CD14-positive monocyte (primary cell): ENCODE data around the gene TTC7B. TPM values are rescaled to one million over a fixed set of nuclear protein-coding genes. Genes with fewer than 3 reads are reported as not detected.

Experiments used
- DNase-seq, 3 donors: peaks; one replicate each; pipeline ENCODE4 v3.0.0-alpha.2; 2011 to 2022
- H2AFZ ChIP-seq: 2 replicates; pipeline ENCODE4 v1.6.0; 2012; ENCODE audit warnings: mild to moderate bottlenecking, low read depth, low read length, inconsistent platforms; ENCODE audit not compliant: insufficient read depth, poor library complexity, severe bottlenecking
- H3K27ac ChIP-seq, 2 donors: 1 replicate in 1 of 2; 2 replicates in 1 of 2; pipeline ENCODE4 v1.5.1; 2012 to 2013; ENCODE audit warnings: low read length in 2 of 2, control low read depth in 1 of 2, inconsistent platforms in 1 of 2, low read depth in 1 of 2, mild to moderate bottlenecking in 1 of 2
- H3K27me3 ChIP-seq, 2 donors: one replicate each; pipeline versions ENCODE4 v1.6.0 to v1.6.1; 2011 to 2013; ENCODE audit warnings: low read length in 2 of 2; ENCODE audit not compliant: control insufficient read depth in 2 of 2, insufficient read depth in 2 of 2
- H3K36me3 ChIP-seq, 2 donors: replicated peaks in 1 of 2; 1 replicate in 1 of 2; 2 replicates in 1 of 2; pipeline versions ENCODE4 v1.5.1 to v1.6.1; 2012 to 2013; ENCODE audit warnings: low read length in 2 of 2, control low read depth in 1 of 2, inconsistent platforms in 1 of 2, mild to moderate bottlenecking in 1 of 2; ENCODE audit not compliant: insufficient read depth in 2 of 2, control insufficient read depth in 1 of 2
- H3K4me1 ChIP-seq, 2 donors: 1 replicate in 1 of 2; 2 replicates in 1 of 2; pipeline versions ENCODE4 v1.5.1 to v1.6.1; 2012 to 2013; ENCODE audit warnings: low read length in 2 of 2, control low read depth in 1 of 2, inconsistent platforms in 1 of 2, mild to moderate bottlenecking in 1 of 2, moderate library complexity in 1 of 2; ENCODE audit not compliant: insufficient read depth in 2 of 2, control insufficient read depth in 1 of 2
- H3K4me2 ChIP-seq: replicated peaks from 2 replicates; pipeline ENCODE3; 2012; ENCODE audit warnings: low read length, moderate library complexity, mild to moderate bottlenecking; ENCODE audit not compliant: poor library complexity, severe bottlenecking; ENCODE audit errors: extremely low read depth
- H3K4me3 ChIP-seq, 3 experiments: fragments of 200-600 bp in 1 of 3; sonication (generic) in 1 of 3; replicated peaks in 1 of 3; 1 replicate in 2 of 3; 2 replicates in 1 of 3; pipeline ENCODE4 v1.5.1; 2011 to 2013; ENCODE audit warnings: low read length in 3 of 3, mild to moderate bottlenecking in 3 of 3, control low read depth in 2 of 3, low read depth in 2 of 3, inconsistent platforms in 1 of 3, moderate library complexity in 1 of 3
- H3K79me2 ChIP-seq: 2 replicates; pipeline ENCODE4 v1.6.0; 2012; ENCODE audit warnings: mild to moderate bottlenecking, control low read depth, inconsistent platforms, low read length, moderate library complexity; ENCODE audit not compliant: insufficient read depth
- H3K9ac ChIP-seq: 2 replicates; pipeline ENCODE4 v1.6.0; 2017; ENCODE audit warnings: low read length, mild to moderate bottlenecking; ENCODE audit not compliant: insufficient read depth, poor library complexity, severe bottlenecking
- H3K9me3 ChIP-seq, 2 donors: replicated peaks in 1 of 2; 1 replicate in 1 of 2; 2 replicates in 1 of 2; pipeline versions ENCODE4 v1.5.1 to v1.6.1; 2012 to 2013; ENCODE audit warnings: low read length in 2 of 2, control low read depth in 1 of 2; ENCODE audit not compliant: control insufficient read depth in 1 of 2, insufficient read depth in 1 of 2
- H4K20me1 ChIP-seq: 2 replicates; pipeline ENCODE4 v1.6.0; 2012; ENCODE audit warnings: mild to moderate bottlenecking, low read length, control low read depth, moderate library complexity; ENCODE audit not compliant: insufficient read depth
- H3K27ac Mint-ChIP-seq, 7 donors: one replicate each; pipeline ENCODE4 v1.8.0; 2020; ENCODE audit warnings: mild to moderate bottlenecking in 7 of 7, mixed read lengths in 7 of 7, moderate library complexity in 6 of 7, inconsistent platforms in 2 of 7
- H3K27me3 Mint-ChIP-seq, 3 donors: one replicate each; pipeline ENCODE4 v1.8.0; 2021 to 2022; ENCODE audit warnings: low read depth in 3 of 3, mild to moderate bottlenecking in 3 of 3, mixed read lengths in 3 of 3, moderate library complexity in 3 of 3, inconsistent platforms in 1 of 3
- H3K36me3 Mint-ChIP-seq, 2 donors: one replicate each; pipeline ENCODE4 v1.8.0; 2020; ENCODE audit warnings: mixed read lengths in 2 of 2, inconsistent platforms in 1 of 2, mild to moderate bottlenecking in 1 of 2
- H3K4me1 Mint-ChIP-seq: one replicate; pipeline ENCODE4 v1.8.0; 2020; ENCODE audit warnings: mild to moderate bottlenecking, mixed read lengths
- H3K4me3 Mint-ChIP-seq, 2 donors: one replicate each; pipeline ENCODE4 v1.8.0; 2020; ENCODE audit warnings: mild to moderate bottlenecking in 2 of 2, mixed read lengths in 2 of 2, moderate library complexity in 1 of 2
- H3K9me3 Mint-ChIP-seq, 7 donors: one replicate each; pipeline ENCODE4 v1.8.0; 2020 to 2022; ENCODE audit warnings: mixed read lengths in 7 of 7, mild to moderate bottlenecking in 6 of 7, moderate library complexity in 6 of 7, inconsistent platforms in 2 of 7
- CTCF ChIP-seq: fragments of 200-600 bp; IDR thresholded peaks from one replicate; pipeline ENCODE4 v1.8.0; 2022; ENCODE audit warnings: antibody characterized with exemption, mild to moderate bottlenecking
- WGBS: methylation state at CpG from one replicate; pipeline ENCODE4 v1.1.5; 2013; ENCODE audit warnings: missing lambda C conversion rate; ENCODE audit not compliant: insufficient coverage; 5-methylcytosine and 5-hydroxymethylcytosine counted together
- intact Hi-C, 2 donors: fragments of 100-400 bp; cut with micrococcal nuclease; formaldehyde crosslinking; loops; one replicate each; pipeline versions ENCODE4 v1.15.0 to v1.15.1; 2023
- polyA plus RNA-seq, 3 donors: library from polyadenylated mRNA; depleted of rRNA in 1 of 3; unstranded in 2 of 3; stranded (reverse) in 1 of 3; fragments of 300-500 nt in 2 of 3; fragments of >200 nt in 1 of 3; fragmentation: Illumina TruSeq in 2 of 3; gene quantifications; 1 replicate in 2 of 3; 2 replicates in 1 of 3; pipeline ENCODE4 v1.2.3, GENCODE V29; 2012 to 2021

TTC7B gene
- polyA plus RNA-seq, 3 donors, result 0.87 to 2.6 (median 1.2) TPM

DNA sequence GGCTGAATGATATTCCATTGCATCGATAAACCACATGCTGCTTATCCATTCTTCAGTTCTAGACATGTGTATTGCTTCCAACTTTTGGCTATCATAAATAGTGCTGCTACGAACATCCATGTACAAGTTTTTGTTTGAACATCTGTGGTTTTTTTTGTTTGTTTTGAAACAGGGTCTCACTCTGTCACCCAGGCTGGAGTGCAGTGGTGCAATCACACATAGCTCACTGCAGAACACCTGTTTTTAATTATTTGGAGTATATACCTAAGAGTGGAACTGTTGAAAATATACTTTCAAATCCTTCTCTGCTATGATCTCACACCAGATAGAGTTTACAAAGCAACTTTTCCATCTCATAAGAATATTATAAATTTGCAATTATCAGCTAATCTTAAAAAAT, 124.2 kb downstream of the TTC7B start:
- intact Hi-C loops, result loop anchor here in 1 of 2 donors (10.0 kb wide), 1 partner anchor 297 kb away; the partner anchor contains the start of gene CALM1

GRCh38 chr14:90691627-90692026, 124.6 kb downstream of the TTC7B start:
- H3K36me3 Mint-ChIP-seq, result no peaks in the 10 kb centered on the region
- peaks cover 7% of the 10 kb centered on the region for H3K4me1 Mint-ChIP-seq
- no peak overlapping the region for H3K4me3 Mint-ChIP-seq
- no peaks in the 10 kb centered on the region for H4K20me1 ChIP-seq
- H3K4me3 ChIP-seq, result no peak overlapping the region
- WGBS, result no CpG with 5 or more reads among the region's 2 CpGs
- H3K9me3 ChIP-seq, result no peaks in the 10 kb centered on the region
- no peak for DNase-seq
- no peaks in the 10 kb centered on the region for H3K27me3 ChIP-seq
- no peaks in the 10 kb centered on the region for H3K36me3 ChIP-seq
- intact Hi-C loops, result loop anchor here in 1 of 2 donors (10.0 kb wide), 1 partner anchor 297 kb away; the partner anchor contains the start of gene CALM1
- no peak overlapping the region for H3K27ac Mint-ChIP-seq
- H3K9ac ChIP-seq, result no peak overlapping the region
- no peaks in the 10 kb centered on the region for H3K4me1 ChIP-seq
- no peak overlapping the region for H2AFZ ChIP-seq
- no peak overlapping the region for H3K27ac ChIP-seq
- TF ChIP-seq CTCF, result no peak
- H3K27me3 Mint-ChIP-seq, result peaks cover 0 to 3% (median 2%) of the 10 kb centered on the region in 3 donors
- H3K79me2 ChIP-seq, result no peaks in the 10 kb centered on the region
- no peak overlapping the region for H3K4me2 ChIP-seq
- no peaks in the 10 kb centered on the region for H3K9me3 Mint-ChIP-seq

More for the DNA sequence above, 124.2 kb downstream of the TTC7B start:
- H3K9ac ChIP-seq, result no peak overlapping the region
- Mint-ChIP-seq H3K36me3 (no peaks in the 10 kb centered on the region), H3K4me3 (no peak overlapping the region), H3K27me3 (peaks cover 0 to 3% (median 2%) of the 10 kb centered on the region in 3 donors), H3K27ac (no peak overlapping the region), H3K9me3 (no peaks in the 10 kb centered on the region), H3K4me1 (peaks cover 10% of the 10 kb centered on the region)
- WGBS, result no CpG with 5 or more reads among the region's 2 CpGs
- H3K9me3 ChIP-seq, result no peaks in the 10 kb centered on the region
- H4K20me1 ChIP-seq, result no peaks in the 10 kb centered on the region
- H3K27ac ChIP-seq, result no peak overlapping the region
- H3K36me3 ChIP-seq, result no peaks in the 10 kb centered on the region
- H3K27me3 ChIP-seq, result no peaks in the 10 kb centered on the region
- no peak overlapping the region for H3K4me3 ChIP-seq
- no peaks in the 10 kb centered on the region for H3K4me1 ChIP-seq
- no peak for TF ChIP-seq CTCF
- H2AFZ ChIP-seq, result no peak overlapping the region
- H3K79me2 ChIP-seq, result no peaks in the 10 kb centered on the region
- no peak for DNase-seq
- H3K4me2 ChIP-seq, result no peak overlapping the region
